Activated CD8-positive, alpha-beta memory T cell treated with anti-CD3 and anti-CD28 coated beads for 36 hours (primary cell): ENCODE measurements around the gene ESYT2. TPM values are rescaled to one million over a fixed set of nuclear protein-coding genes. Genes with fewer than 3 reads are reported as not detected.

ENCODE experiments used
- CTCF ChIA-PET: fragments of 350-600 bp; sonication (Branson Sonifier 250); formaldehyde crosslinking; loops from one replicate; lab custom pipeline; 2021; ENCODE audit warnings: antibody characterized with exemption; lab: Charles Lee
- POLR2A ChIA-PET: fragments of 350-600 bp; sonication (Branson Sonifier 250); formaldehyde crosslinking; loops from one replicate; lab custom pipeline; 2021; ENCODE audit warnings: antibody characterized with exemption; lab: Charles Lee
- total RNA-seq, 2 experiments: library from RNA; stranded (reverse); gene quantifications; one replicate each; pipeline ENCODE4 v1.2.3, GENCODE V29; 2021

The ESYT2 gene
- total RNA-seq, 2 experiments from 2014 or later, result 57.3 to 59.1 TPM

DNA sequence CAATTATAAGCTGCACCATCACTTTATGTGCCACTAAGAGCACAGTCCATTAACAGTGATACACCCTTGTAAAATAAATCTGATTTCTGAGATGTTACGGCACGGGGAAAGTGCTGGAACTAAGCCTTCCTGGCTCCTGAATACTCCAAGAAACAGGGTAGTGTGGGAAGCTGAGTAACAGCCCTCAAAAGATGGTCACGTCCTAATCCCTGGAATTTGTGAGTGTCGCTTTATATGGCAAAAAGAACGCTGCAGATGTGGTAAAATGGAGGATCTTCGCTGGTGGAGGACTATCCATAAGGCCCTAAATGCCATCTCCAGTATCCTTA, 13.5 kb downstream of the ESYT2 start:
- POLR2A ChIA-PET, result no interaction called here

GRCh38 chr7:158815083-158815799, 14.1 kb downstream of the ESYT2 start:
- CTCF ChIA-PET, result interaction anchor here (0.5 to 2.5 kb wide), 4 partner anchors 9 to 81 kb away, joined by 3 to 8 read pairs (median 4); no protein-coding TSS in a partner anchor
- POLR2A ChIA-PET, result interaction anchor here (1.0 kb wide), 1 partner anchor 14 kb away, joined by 3 read pairs; no protein-coding TSS in a partner anchor

More for the DNA sequence above, 13.5 kb downstream of the ESYT2 start:
- CTCF ChIA-PET, result interaction anchor here (0.9 to 2.5 kb wide), 3 partner anchors 9 to 82 kb away, joined by 3 to 8 read pairs (median 5); no protein-coding TSS in a partner anchor

DNA sequence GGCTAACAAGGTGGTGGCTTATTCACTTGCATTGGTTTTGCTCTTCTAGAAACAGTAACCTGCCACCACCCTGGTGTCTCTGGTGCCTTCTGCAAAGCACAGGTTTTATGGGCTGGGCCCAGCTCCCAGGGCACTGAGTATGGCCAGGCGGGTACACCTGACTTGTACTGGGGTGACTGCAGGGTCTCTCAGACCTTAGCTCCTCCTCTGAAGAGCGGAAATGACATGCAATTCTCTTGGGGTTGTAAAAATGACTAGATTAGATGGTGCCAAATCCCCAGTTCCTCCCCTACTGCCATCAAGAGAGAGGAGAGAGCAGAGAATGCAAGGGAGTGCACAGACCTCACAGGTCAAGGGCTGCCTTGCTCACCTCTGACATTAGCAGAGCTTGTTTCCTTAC, 14.7 kb downstream of the ESYT2 start:
- POLR2A ChIA-PET, result interaction anchor here (1.0 kb wide), 1 partner anchor 14 kb away, joined by 3 read pairs; no protein-coding TSS in a partner anchor
- CTCF ChIA-PET, result interaction anchor here (0.5 to 2.5 kb wide), 3 partner anchors 10 to 45 kb away, joined by 3 to 8 read pairs (median 5); no protein-coding TSS in a partner anchor

DNA sequence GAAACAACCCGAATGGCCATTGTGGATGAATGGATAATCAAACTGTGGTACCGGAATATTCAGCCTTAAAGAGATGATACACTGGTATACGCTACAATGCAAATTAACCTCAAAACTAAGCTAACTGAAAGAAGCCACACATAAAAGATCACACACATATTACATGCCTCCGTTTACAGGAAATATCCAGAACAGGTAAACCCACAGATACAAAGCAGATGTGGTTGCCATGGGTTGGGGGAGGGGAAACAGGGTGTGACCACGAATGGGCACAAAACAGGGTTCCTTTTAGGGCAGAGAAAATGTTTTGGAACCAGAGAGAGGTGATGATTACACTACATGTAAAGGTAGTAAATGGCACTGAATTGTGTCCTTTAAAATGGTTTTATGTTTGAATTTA, 16.6 kb downstream of the ESYT2 start:
- ChIA-PET CTCF (interaction anchor here (1.2 kb wide), 1 partner anchor 17 kb away, joined by 3 read pairs; no protein-coding TSS in a partner anchor), POLR2A (no interaction called here)

DNA sequence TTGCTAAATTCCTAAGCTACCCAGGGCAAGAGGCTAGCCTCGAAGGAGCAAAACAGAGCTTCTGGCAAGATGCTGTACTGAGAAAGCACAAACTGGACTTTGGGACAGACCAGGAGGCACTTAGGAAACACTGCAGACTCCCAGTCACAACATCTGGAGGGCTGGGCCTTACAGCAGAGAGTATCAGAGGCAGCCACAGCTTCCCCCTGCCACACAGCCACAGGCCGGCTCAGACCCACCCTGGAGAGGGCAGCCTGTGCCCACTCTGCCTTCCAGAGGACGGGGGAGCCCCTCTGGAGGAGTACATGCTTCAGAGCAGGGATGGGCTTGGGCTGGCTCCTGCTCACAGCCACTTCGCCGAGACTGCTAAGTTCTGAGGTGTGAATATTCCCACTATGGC, 17.4 kb downstream of the ESYT2 start:
- ChIA-PET CTCF (interaction anchor here (1.0 to 1.2 kb wide), 2 partner anchors 17 to 165 kb away, joined by 3 to 5 read pairs; no protein-coding TSS in a partner anchor), POLR2A (interaction anchor here (1.0 kb wide), 1 partner anchor 18 kb away, joined by 3 read pairs; the partner anchor contains the start of gene ESYT2)

GRCh38 chr7:158811461-158811860, 17.8 kb downstream of the ESYT2 start:
- ChIA-PET POLR2A (interaction anchor here (1.0 to 1.4 kb wide), 2 partner anchors 12 to 18 kb away, joined by 3 to 7 read pairs; partner anchors contain the start of gene ESYT2), CTCF (interaction anchor here (1.0 kb wide), 1 partner anchor 166 kb away, joined by 5 read pairs; no protein-coding TSS in a partner anchor)

DNA sequence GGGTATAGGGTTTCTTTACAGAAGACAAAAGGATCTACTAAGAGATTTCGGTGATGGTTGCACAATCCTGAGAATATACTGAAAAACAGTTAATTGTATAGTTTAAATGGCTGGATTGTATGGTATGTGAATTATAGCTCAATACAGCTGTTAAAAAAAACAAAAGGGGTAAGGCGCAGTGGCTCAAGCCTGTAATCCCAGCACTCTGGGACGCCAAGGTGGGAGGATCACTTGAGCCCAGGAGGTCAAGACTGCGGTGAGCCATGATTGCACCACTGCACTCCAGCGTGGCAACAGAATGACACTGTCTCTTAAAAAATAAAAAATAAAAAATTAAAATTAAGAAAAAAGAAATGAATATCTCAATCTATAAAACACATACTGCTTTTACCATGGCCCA, 18.5 kb downstream of the ESYT2 start:
- POLR2A ChIA-PET, result interaction anchor here (1.4 kb wide), 1 partner anchor 13 kb away, joined by 7 read pairs; no protein-coding TSS in a partner anchor
- CTCF ChIA-PET, result no interaction called here

DNA sequence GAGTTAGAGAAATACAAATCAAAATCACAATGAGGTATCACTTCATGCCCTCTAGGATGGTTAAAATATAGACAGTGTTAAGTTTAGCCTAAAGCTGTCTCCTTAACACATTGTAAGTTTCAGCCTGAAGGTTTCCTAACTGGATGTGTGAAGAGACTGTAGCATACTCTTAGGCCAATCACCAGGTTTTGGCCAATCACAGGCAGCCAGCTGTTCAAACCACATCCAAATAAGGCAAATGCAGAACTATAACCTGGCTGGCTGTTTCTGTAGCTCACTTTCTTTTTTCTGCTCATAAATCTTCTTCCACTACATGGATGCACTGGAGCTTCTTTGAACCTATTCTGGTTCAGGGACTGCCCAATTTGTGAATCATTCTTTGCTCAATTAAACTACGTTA, 19.7 kb downstream of the ESYT2 start:
- CTCF ChIA-PET, result interaction anchor here (0.6 kb wide), 1 partner anchor 31 kb away, joined by 4 read pairs; no protein-coding TSS in a partner anchor
- POLR2A ChIA-PET, result interaction anchor here (0.7 kb wide), 2 partner anchors 15 to 110 kb away, joined by 3 to 8 read pairs; no protein-coding TSS in a partner anchor

GRCh38 chr7:158808126-158808525, 21.2 kb downstream of the ESYT2 start:
- ChIA-PET POLR2A (no interaction called here), CTCF (no interaction called here)

GRCh38 chr7:158805937-158806336, 23.4 kb downstream of the ESYT2 start:
- POLR2A ChIA-PET, result interaction anchor here (0.6 kb wide), 1 partner anchor 79 kb away, joined by 4 read pairs; no protein-coding TSS in a partner anchor
- CTCF ChIA-PET, result no interaction called here

DNA sequence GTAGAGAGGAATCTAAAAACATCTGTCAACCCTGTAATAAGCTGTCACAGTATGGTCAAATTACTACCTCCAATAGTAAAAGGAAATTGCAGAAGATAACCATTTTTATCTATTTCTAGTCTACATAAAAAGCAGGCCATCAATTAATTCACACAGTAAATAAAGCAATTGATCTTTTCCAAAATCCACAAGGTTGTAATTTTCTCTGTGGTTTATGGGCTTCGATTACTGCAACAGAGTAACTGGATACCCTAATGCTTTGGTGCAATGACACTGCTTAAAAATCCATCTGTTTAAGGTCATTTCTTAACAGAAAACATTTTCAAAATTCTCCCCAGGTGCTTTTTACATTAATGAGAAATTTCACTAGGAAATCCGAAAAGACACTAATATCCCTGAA, 23.9 kb downstream of the ESYT2 start:
- POLR2A ChIA-PET, result no interaction called here
- CTCF ChIA-PET, result no interaction called here

- ChIA-PET POLR2A (interaction anchor here (0.8 to 0.9 kb wide), 2 partner anchors 20 to 60 kb away, joined by 3 to 8 read pairs; no protein-coding TSS in a partner anchor), CTCF (no interaction called here)
Observed at GRCh38 chr7:158804335-158804734, 25.0 kb downstream of the ESYT2 start.

GRCh38 chr7:158803367-158803969, 25.8 kb downstream of the ESYT2 start:
- ChIA-PET CTCF (interaction anchor here (0.7 kb wide), 1 partner anchor 25 kb away, joined by 3 read pairs; no protein-coding TSS in a partner anchor), POLR2A (no interaction called here)

DNA sequence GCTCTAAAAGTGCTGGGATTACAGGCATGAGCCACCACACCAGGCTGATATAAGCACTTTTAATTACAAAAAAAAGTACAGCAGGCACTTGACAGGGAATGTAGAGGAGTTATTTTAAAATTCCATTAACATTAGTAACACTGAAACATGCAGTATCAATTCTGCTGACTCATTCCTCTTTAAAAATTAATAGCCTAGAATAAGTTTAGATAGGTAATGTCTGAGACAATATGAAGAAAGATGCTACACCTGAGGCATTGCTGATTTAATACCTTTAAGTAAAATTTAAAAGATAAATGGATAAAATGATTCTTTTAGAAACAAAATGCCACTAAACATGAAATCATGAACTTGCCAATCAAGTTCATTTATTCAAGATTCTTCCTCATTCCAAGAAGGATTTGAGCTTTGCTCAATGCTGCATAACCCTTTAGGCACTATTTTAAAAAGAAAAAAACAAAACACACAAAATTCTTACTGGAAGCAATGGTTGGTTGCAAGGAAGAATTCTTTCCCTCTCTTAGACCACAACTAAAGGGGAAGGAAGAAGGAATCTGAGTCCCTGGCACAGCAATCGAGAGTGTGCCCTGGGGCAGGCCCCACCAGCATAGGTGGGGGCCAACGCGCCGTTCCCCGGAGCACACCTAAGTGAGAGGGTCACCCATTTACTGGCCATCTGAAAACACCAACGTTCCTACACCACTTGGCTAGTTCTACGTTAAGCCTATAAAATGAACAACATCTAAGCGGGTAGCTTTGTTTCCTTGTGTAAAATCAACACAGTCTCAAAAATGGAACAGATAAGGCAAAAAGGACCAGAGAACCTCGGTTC, 26.6 kb downstream of the ESYT2 start:
- POLR2A ChIA-PET, result no interaction called here
- CTCF ChIA-PET, result interaction anchor here (0.7 kb wide), 1 partner anchor 26 kb away, joined by 3 read pairs; no protein-coding TSS in a partner anchor

- ChIA-PET POLR2A (interaction anchor here (0.5 kb wide), 1 partner anchor 21 kb away, joined by 3 read pairs; no protein-coding TSS in a partner anchor), CTCF (no interaction called here)
Observed at GRCh38 chr7:158798741-158799140, 30.6 kb downstream of the ESYT2 start.

GRCh38 chr7:158796667-158797066, 32.6 kb downstream of the ESYT2 start:
- ChIA-PET POLR2A (no interaction called here), CTCF (no interaction called here)

DNA sequence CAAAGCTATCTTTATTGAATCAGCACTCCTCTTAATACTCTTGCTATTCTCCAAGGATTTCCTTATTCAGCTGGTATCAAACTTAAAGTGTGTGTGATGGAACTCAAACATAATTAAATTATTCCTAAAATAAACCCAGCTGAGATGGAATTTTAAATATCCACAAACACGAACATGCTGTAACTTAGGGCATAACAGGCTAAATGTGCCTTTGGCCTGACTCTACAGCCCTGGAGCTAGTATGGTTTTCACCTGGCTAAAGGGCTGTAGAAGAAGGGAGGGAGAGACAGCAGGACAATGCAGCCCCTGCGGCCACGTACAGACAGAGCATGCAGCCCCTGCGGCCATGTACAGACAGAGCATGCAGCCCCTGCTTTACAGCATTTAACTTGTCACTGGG, 34.0 kb downstream of the ESYT2 start:
- ChIA-PET CTCF (interaction anchor here (1.2 kb wide), 1 partner anchor 17 kb away, joined by 3 read pairs; no protein-coding TSS in a partner anchor), POLR2A (no interaction called here)

- POLR2A ChIA-PET, result no interaction called here
- CTCF ChIA-PET, result no interaction called here
Observed at GRCh38 chr7:158791107-158791506, 38.2 kb downstream of the ESYT2 start.

- CTCF ChIA-PET, result no interaction called here
Observed at GRCh38 chr7:158789842-158790241, 39.5 kb downstream of the ESYT2 start.

More at GRCh38 chr7:158789842-158790241, 39.5 kb downstream of the ESYT2 start:
- POLR2A ChIA-PET, result no interaction called here
